Lower lobe of right lung (tissue), 2 donors: ENCODE measurements around the gene HSD3B7. TPM values are rescaled to one million over a fixed set of nuclear protein-coding genes. Genes with fewer than 3 reads are reported as not detected.
A peak's percentile ranks its signal among the peaks of the same experiment; 100 is the strongest.

ENCODE experiments used
- ATAC-seq, 2 donors: fragments of 200-7000 bp; cut with Tn5 transposase; one replicate each; pipeline ENCODE4 v1.9.1; 2020 to 2022; ENCODE audit warnings: mild to moderate bottlenecking in 2 of 2, moderate library complexity in 2 of 2
- DNase-seq: peaks from one replicate; pipeline ENCODE4 v3.0.0-alpha.2; 2020
- H3K27ac ChIP-seq: fragments of 200-600 bp; one replicate; pipeline ENCODE4 v1.8.0; 2022
- H3K27me3 ChIP-seq: fragments of 200-600 bp; one replicate; pipeline ENCODE4 v1.8.0; 2022; ENCODE audit warnings: low read depth
- H3K36me3 ChIP-seq: fragments of 200-600 bp; one replicate; pipeline ENCODE4 v1.8.0; 2022; ENCODE audit warnings: mild to moderate bottlenecking
- H3K4me1 ChIP-seq: fragments of 200-600 bp; one replicate; pipeline ENCODE4 v1.8.0; 2022
- H3K4me3 ChIP-seq: fragments of 200-600 bp; one replicate; pipeline ENCODE4 v1.8.0; 2022; ENCODE audit warnings: mild to moderate bottlenecking
- H3K9me3 ChIP-seq: fragments of 200-600 bp; one replicate; pipeline ENCODE4 v1.8.0; 2022
- intact Hi-C: fragments of 100-400 bp; cut with DNase I; formaldehyde crosslinking; loops from one replicate; pipeline ENCODE4 v1.11.0; 2022
- total RNA-seq: library from RNA; stranded (reverse); fragmentation: NEBNext Ultra II Directional; extraction: Animal tissue kit (Norgen Biotek cat#: 25700); gene quantifications from one replicate; pipeline ENCODE4 v1.2.1, GENCODE V29; 2021
- TF ChIP-seq, protein P1 (sequence below): fragments of 200-600 bp; IDR thresholded peaks from one replicate; pipeline ENCODE4 v1.8.0; 2022; ENCODE audit warnings: antibody characterized with exemption, mild to moderate bottlenecking
- donor health status: DM: no; HTN: yes; CAD: no; lungs with severe emphysema.

The HSD3B7 gene
- total RNA-seq, 1 donor from 2014 or later: 23.6 TPM

DNA sequence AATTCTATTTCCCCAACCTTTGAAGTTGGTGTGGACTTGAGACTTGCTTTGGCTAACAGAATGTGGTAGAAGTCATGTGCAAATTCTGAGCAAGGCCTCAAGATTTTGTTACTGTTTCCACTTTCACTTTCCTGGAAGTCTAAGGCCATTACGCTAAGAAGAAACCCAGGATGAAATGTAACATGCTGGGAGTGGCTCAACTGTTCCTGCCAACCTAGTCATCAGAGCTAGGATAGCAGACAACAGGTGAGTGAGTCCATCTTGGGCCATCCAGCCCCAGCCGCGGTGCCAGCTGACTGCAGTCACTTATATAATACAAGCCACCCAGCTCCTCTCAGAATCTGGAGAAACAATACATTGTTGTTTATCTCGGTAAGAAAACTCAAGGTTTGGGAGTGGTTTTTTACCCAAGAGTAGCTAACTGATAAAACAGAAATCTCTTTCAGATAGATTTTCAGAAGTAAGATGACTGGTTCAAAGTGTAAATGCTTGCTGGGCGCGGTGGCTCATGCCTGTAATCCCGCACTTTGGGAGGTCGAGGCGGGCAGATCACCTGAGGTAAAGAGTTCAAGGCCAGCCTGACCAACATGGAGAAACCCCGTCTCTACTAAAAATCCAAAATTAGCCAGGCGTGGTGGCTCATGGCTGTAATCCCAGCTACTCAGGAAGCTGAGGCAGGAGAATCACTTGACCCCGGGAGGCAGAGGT is 37.7 kb downstream of the HSD3B7 start:
- no peak for ATAC-seq
- Histone ChIP-seq H3K4me1 (no peaks in the 10 kb centered on the region), H3K4me3 (no peak overlapping the region), H3K36me3 (no peaks in the 10 kb centered on the region), H3K9me3 (no peaks in the 10 kb centered on the region), H3K27me3 (no peaks in the 10 kb centered on the region), H3K27ac (no peak overlapping the region)
- intact Hi-C loops: no loop called here
- TF ChIP-seq, protein P1, sequence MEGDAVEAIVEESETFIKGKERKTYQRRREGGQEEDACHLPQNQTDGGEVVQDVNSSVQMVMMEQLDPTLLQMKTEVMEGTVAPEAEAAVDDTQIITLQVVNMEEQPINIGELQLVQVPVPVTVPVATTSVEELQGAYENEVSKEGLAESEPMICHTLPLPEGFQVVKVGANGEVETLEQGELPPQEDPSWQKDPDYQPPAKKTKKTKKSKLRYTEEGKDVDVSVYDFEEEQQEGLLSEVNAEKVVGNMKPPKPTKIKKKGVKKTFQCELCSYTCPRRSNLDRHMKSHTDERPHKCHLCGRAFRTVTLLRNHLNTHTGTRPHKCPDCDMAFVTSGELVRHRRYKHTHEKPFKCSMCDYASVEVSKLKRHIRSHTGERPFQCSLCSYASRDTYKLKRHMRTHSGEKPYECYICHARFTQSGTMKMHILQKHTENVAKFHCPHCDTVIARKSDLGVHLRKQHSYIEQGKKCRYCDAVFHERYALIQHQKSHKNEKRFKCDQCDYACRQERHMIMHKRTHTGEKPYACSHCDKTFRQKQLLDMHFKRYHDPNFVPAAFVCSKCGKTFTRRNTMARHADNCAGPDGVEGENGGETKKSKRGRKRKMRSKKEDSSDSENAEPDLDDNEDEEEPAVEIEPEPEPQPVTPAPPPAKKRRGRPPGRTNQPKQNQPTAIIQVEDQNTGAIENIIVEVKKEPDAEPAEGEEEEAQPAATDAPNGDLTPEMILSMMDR: no peak
- DNase-seq: no peak

DNA sequence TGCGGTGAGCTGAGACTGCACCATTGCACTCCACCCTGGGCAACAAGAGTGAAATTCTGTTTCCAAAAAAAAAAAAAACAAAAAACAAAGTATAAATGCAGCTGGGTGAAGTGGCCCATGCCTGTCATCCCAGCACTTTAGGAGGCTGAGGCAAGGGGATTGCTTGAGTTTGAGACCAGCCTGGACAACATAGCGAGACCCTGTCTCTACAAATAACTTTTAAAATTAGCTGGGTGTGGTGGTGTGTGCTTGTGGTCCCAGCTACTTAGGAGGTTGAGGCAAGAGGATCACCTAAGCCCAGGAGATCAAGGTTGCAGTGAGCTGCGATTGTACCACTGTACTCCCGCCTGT is 38.2 kb downstream of the HSD3B7 start:
- no peak overlapping the region for H3K4me3 ChIP-seq
- H3K27me3 ChIP-seq: no peaks in the 10 kb centered on the region
- intact Hi-C loops: no loop called here
- H3K4me1 ChIP-seq: no peaks in the 10 kb centered on the region
- DNase-seq (no peak), ATAC-seq (no peak)
- H3K36me3 ChIP-seq: no peaks in the 10 kb centered on the region
- TF ChIP-seq, protein P1: no peak
- H3K27ac ChIP-seq: no peak overlapping the region
- no peaks in the 10 kb centered on the region for H3K9me3 ChIP-seq

DNA sequence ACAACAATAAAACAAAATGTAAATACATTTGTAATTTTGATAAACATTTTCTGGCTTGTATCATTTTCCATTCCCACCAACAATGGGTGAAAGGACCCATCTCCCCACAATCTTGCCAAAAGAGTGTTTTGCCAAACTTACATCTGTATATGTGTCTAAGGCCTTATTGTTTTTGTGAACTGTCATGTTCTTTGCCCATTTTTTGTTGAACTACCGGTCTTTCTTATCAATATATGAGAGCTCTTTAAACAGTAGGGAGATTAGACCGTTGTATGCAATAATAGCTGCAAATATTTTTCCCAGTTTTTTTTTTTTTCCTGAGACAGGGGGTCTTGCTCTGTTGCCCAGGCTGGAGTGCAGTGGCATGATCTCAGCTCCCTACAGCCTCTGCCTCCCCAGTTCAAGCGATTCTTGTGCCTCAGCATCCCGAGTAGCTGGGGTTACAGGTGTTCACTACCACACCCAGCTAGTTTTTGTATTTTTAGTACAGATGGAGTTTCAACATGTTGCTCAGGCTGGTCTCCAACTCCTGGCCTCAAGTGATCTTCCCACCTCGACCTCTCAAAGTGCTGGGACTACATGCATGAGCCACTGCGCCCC is 38.7 kb downstream of the HSD3B7 start:
- no peaks in the 10 kb centered on the region for H3K4me1 ChIP-seq
- H3K27ac ChIP-seq: no peak overlapping the region
- TF ChIP-seq, protein P1: no peak
- intact Hi-C loops: no loop called here
- H3K27me3 ChIP-seq: no peaks in the 10 kb centered on the region
- ATAC-seq: no peak
- no peak overlapping the region for H3K4me3 ChIP-seq
- no peaks in the 10 kb centered on the region for H3K9me3 ChIP-seq
- no peaks in the 10 kb centered on the region for H3K36me3 ChIP-seq
- DNase-seq: no peak

DNA sequence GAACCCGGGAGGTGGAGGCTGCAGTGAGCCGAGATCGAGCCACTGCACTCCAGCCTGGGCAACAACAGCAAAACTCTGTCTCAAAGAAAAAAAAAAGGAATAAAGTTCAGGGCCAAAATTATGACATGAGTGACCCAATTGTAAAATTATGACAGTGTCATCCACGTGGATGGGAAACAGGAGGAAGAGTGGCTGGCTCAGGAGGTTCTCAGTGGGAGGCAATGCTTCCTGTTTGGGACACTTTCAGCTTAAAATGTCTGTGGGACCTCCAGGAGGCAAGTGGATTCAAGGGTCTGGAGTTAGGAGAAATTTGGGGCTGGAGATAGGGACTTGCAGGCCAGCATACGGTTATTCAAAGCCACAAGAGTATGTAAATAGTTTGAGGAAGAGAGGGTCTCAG is 40.3 kb downstream of the HSD3B7 start:
- ATAC-seq (peak; percentile 72 to 73), DNase-seq (no peak)
- intact Hi-C loops: no loop called here
- no peaks in the 10 kb centered on the region for H3K27me3 ChIP-seq
- H3K4me3 ChIP-seq: no peak overlapping the region
- H3K9me3 ChIP-seq: no peaks in the 10 kb centered on the region
- peak overlapping the region; percentile 46 for H3K27ac ChIP-seq
- TF ChIP-seq, protein P1: no peak
- no peaks in the 10 kb centered on the region for H3K36me3 ChIP-seq
- H3K4me1 ChIP-seq: no peaks in the 10 kb centered on the region

DNA sequence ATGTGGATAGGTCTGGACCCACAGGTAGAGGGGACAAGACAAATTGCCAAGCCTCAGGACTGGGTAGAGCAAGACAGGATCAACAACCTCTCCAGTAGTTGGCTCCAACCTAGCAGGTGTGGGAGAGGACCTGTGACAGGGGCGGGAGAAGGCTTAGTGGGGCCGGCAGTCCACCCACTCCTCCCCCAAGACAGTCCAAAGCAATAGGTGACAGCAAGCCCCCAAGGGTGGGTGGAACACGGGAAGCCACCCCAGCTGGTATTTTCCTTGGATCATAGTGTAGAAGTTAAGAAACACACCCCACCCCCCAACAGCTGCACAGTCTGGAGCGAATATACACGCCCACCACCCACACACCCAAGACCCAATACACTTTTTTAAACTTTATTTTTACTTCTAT is 44.3 kb downstream of the HSD3B7 start:
- DNase-seq (no peak), ATAC-seq (no peak)
- Histone ChIP-seq H3K9me3 (no peaks in the 10 kb centered on the region), H3K27ac (no peak overlapping the region), H3K4me1 (peaks cover 13% of the 10 kb centered on the region), H3K27me3 (no peaks in the 10 kb centered on the region), H3K36me3 (no peaks in the 10 kb centered on the region), H3K4me3 (no peak overlapping the region)
- intact Hi-C loops: no loop called here
- TF ChIP-seq, protein P1: no peak
